ENCODE measurements around the gene TDRKH.

The TDRKH gene

DNA sequence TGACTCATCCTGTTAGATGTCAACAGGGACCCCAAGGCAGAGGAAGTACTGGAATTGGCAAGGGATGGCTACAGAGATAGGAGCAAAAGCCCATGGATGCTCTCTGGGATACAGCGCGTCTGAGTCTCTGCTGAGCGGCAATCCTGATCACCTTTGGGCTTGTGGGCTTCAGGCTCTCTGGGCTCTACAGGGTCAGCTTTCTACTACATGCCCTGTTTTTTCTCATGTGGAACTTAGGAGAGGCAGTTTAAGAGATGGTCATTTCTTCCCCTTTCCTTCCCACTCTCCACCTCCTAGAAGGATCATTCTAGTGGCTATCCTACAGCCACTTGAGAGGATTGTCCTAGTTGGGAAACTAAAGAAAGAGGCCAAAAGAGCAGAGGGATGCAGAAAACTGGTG, 13.6 kb upstream of the TDRKH start:
- H3K9me3 ChIP-seq (ENCODE audit: insufficient read depth, low read length, severe bottlenecking) = no peaks in the 10 kb centered on the region
- ATAC-seq (ENCODE audit: insufficient read depth, low read depth) = no peak
- no peak overlapping the region for H3K4me2 ChIP-seq (ENCODE audit: insufficient read depth, low read length)
- no peak overlapping the region for H3K27ac ChIP-seq (ENCODE audit: low read length)
- TF ChIP-seq, protein P1, sequence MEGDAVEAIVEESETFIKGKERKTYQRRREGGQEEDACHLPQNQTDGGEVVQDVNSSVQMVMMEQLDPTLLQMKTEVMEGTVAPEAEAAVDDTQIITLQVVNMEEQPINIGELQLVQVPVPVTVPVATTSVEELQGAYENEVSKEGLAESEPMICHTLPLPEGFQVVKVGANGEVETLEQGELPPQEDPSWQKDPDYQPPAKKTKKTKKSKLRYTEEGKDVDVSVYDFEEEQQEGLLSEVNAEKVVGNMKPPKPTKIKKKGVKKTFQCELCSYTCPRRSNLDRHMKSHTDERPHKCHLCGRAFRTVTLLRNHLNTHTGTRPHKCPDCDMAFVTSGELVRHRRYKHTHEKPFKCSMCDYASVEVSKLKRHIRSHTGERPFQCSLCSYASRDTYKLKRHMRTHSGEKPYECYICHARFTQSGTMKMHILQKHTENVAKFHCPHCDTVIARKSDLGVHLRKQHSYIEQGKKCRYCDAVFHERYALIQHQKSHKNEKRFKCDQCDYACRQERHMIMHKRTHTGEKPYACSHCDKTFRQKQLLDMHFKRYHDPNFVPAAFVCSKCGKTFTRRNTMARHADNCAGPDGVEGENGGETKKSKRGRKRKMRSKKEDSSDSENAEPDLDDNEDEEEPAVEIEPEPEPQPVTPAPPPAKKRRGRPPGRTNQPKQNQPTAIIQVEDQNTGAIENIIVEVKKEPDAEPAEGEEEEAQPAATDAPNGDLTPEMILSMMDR (IDR thresholded peaks at IDR 0.05; ENCODE audit: borderline replicate concordance, extremely low read depth, low read length, poor library complexity, severe bottlenecking) = no peak
- no peak for TF ChIP-seq EZH2 (IDR thresholded peaks at IDR 0.05; ENCODE audit: borderline replicate concordance, low read depth, low read length, severe bottlenecking)
- no peak for DNase-seq
- H3K79me2 ChIP-seq (ENCODE audit: insufficient read depth, low read length) = no peaks in the 10 kb centered on the region
- no peak overlapping the region for H3K4me3 ChIP-seq (ENCODE audit: low read depth in 1 of 2, low read length in 2 of 2)
- no peak overlapping the region for H2AFZ ChIP-seq (ENCODE audit: low read depth, low read length)
- H3K9ac ChIP-seq (ENCODE audit: low read depth, low read length) = no peak overlapping the region
- H3K27me3 ChIP-seq (ENCODE audit: insufficient read depth, low read length, poor library complexity) = no peaks in the 10 kb centered on the region
- H3K36me3 ChIP-seq (ENCODE audit: insufficient read depth, low read length) = peaks cover 7% of the 10 kb centered on the region
- H4K20me1 ChIP-seq (ENCODE audit: insufficient read depth, low read length) = no peaks in the 10 kb centered on the region
- no peaks in the 10 kb centered on the region for H3K4me1 ChIP-seq (ENCODE audit: insufficient read depth, low read length)

DNA sequence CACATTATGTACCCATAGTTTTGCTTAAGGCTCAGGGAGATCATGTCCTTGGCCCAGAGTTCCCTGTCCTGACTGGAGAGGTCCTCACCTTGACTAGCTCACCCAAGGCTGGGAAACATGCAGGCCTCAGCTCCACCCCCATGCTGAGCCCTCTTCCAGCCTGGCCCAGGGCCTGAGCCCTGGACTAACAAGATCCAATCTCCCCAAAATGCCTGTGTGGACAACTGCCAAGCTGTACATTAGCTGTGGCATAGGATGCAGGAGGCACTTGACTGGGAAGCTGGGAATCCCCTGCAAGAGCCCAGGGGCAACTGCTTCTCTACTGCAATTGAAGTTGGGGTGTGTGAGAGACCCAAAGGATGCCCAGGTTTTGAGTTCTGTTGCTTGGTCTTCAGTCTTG, 12.9 kb upstream of the TDRKH start:
- no peaks in the 10 kb centered on the region for H3K9me3 ChIP-seq (ENCODE audit: insufficient read depth, low read length, severe bottlenecking)
- H4K20me1 ChIP-seq (ENCODE audit: insufficient read depth, low read length) = no peaks in the 10 kb centered on the region
- no peak overlapping the region for H3K4me3 ChIP-seq (ENCODE audit: low read depth in 1 of 2, low read length in 2 of 2)
- H2AFZ ChIP-seq (ENCODE audit: low read depth, low read length) = no peak overlapping the region
- ATAC-seq (ENCODE audit: insufficient read depth, low read depth) (no peak), DNase-seq (no peak)
- H3K4me1 ChIP-seq (ENCODE audit: insufficient read depth, low read length) = no peaks in the 10 kb centered on the region
- no peak overlapping the region for H3K4me2 ChIP-seq (ENCODE audit: insufficient read depth, low read length)
- no peak overlapping the region for H3K9ac ChIP-seq (ENCODE audit: low read depth, low read length)
- H3K27me3 ChIP-seq (ENCODE audit: insufficient read depth, low read length, poor library complexity) = no peaks in the 10 kb centered on the region
- no peak overlapping the region for H3K27ac ChIP-seq (ENCODE audit: low read length)
- H3K79me2 ChIP-seq (ENCODE audit: insufficient read depth, low read length) = no peaks in the 10 kb centered on the region
- TF ChIP-seq EZH2 (IDR thresholded peaks at IDR 0.05; ENCODE audit: borderline replicate concordance, low read depth, low read length, severe bottlenecking) = no peak
- TF ChIP-seq, protein P1 (IDR thresholded peaks at IDR 0.05; ENCODE audit: borderline replicate concordance, extremely low read depth, low read length, poor library complexity, severe bottlenecking) = no peak
- H3K36me3 ChIP-seq (ENCODE audit: insufficient read depth, low read length) = peaks cover 7% of the 10 kb centered on the region

DNA sequence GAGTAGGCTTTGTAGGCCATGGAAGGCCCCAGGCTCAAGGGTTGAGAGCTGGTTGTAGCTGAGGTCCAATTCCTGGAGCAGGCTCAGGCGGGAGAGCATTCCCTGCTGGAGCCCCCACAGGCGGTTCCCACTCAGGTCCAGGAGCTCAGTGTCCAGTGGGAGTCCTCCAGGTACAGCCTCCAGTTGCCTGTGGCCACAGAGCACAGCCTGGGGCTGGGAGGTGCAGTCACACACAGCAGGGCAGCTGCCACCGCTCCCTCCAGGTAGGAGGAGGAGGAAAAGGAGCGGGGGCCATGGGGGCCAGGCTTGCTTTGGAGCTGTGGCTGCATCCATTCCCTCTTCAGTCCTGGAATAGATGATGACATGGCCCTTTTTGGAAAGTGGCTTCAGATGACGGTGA, 12.1 kb upstream of the TDRKH start:
- no peak overlapping the region for H2AFZ ChIP-seq (ENCODE audit: low read depth, low read length)
- H3K4me1 ChIP-seq (ENCODE audit: insufficient read depth, low read length) = no peaks in the 10 kb centered on the region
- no peak overlapping the region for H3K27ac ChIP-seq (ENCODE audit: low read length)
- DNase-seq (no peak), ATAC-seq (ENCODE audit: insufficient read depth, low read depth) (no peak)
- H3K27me3 ChIP-seq (ENCODE audit: insufficient read depth, low read length, poor library complexity) = no peaks in the 10 kb centered on the region
- no peaks in the 10 kb centered on the region for H3K9me3 ChIP-seq (ENCODE audit: insufficient read depth, low read length, severe bottlenecking)
- H3K36me3 ChIP-seq (ENCODE audit: insufficient read depth, low read length) = peaks cover 3% of the 10 kb centered on the region; the same call in 1 of the 2 replicates
- H3K9ac ChIP-seq (ENCODE audit: low read depth, low read length) = no peak overlapping the region
- H3K79me2 ChIP-seq (ENCODE audit: insufficient read depth, low read length) = no peaks in the 10 kb centered on the region
- H3K4me2 ChIP-seq (ENCODE audit: insufficient read depth, low read length) = no peak overlapping the region
- no peaks in the 10 kb centered on the region for H4K20me1 ChIP-seq (ENCODE audit: insufficient read depth, low read length)
- TF ChIP-seq, protein P1 (IDR thresholded peaks at IDR 0.05; ENCODE audit: borderline replicate concordance, extremely low read depth, low read length, poor library complexity, severe bottlenecking) = no peak
- no peak for TF ChIP-seq EZH2 (IDR thresholded peaks at IDR 0.05; ENCODE audit: borderline replicate concordance, low read depth, low read length, severe bottlenecking)
- no peak overlapping the region for H3K4me3 ChIP-seq (ENCODE audit: low read depth in 1 of 2, low read length in 2 of 2)

DNA sequence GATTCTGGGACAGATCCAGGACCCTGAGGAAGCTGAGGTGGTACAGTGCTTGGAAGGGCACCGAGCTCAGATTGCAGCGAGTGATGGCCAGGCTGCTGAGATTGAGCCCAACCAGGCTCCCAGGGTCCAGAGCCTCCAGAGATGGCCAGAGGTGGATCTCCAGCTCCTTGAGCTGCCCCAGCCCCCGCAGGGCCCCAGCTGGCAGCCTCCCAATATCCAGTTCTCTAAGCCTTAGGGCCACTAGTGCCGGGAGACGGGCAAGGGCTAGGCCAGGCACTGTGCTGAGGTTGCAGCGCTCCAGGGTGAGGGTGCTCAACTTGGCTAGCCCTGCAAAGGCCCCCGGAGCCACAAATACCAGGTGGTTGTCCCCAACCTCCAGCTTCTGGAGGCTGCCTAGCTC, 11.5 kb upstream of the TDRKH start:
- Histone ChIP-seq H3K27ac (ENCODE audit: low read length) (no peak overlapping the region), H3K9me3 (ENCODE audit: insufficient read depth, low read length, severe bottlenecking) (no peaks in the 10 kb centered on the region), H3K4me1 (ENCODE audit: insufficient read depth, low read length) (no peaks in the 10 kb centered on the region), H3K79me2 (ENCODE audit: insufficient read depth, low read length) (no peaks in the 10 kb centered on the region), H4K20me1 (ENCODE audit: insufficient read depth, low read length) (no peaks in the 10 kb centered on the region), H3K27me3 (ENCODE audit: insufficient read depth, low read length, poor library complexity) (no peaks in the 10 kb centered on the region), H3K9ac (ENCODE audit: low read depth, low read length) (no peak overlapping the region), H2AFZ (ENCODE audit: low read depth, low read length) (no peak overlapping the region), H3K4me2 (ENCODE audit: insufficient read depth, low read length) (no peak overlapping the region), H3K36me3 (ENCODE audit: insufficient read depth, low read length) (peaks cover 3% of the 10 kb centered on the region; the same call in 1 of the 2 replicates), H3K4me3 (ENCODE audit: low read depth in 1 of 2, low read length in 2 of 2) (no peak overlapping the region)
- ATAC-seq (ENCODE audit: insufficient read depth, low read depth) = no peak
- TF ChIP-seq EZH2 (IDR thresholded peaks at IDR 0.05; ENCODE audit: borderline replicate concordance, low read depth, low read length, severe bottlenecking) = no peak
- TF ChIP-seq, protein P1 (IDR thresholded peaks at IDR 0.05; ENCODE audit: borderline replicate concordance, extremely low read depth, low read length, poor library complexity, severe bottlenecking) = no peak
- DNase-seq = no peak

All from DND-41 (cell line).